Stimulated activated CD4-positive, alpha-beta T cell treated with anti-CD3 and anti-CD28 coated beads, Interleukin-1b, Interleukin-23, amount 100 ng/mL, for 24 hours (primary cell): Measurements from ENCODE around the gene TCEA2.

ENCODE experiments used
- DNase-seq, 4 experiments: peaks; one replicate each; pipeline ENCODE4 v3.0.0-alpha.2; 2020; ENCODE audit warnings: low read depth in 4 of 4, low spot score in 1 of 4

The TCEA2 gene

GRCh38 chr20:64064145-64064698, 1.2 kb downstream of the TCEA2 start:
- no peak for DNase-seq

- DNase-seq = no peak
Observed at GRCh38 chr20:64065062-64065973, 2.3 kb downstream of the TCEA2 start.

- no peak for DNase-seq
Observed at GRCh38 chr20:64065974-64066343, 3.0 kb downstream of the TCEA2 start.

GRCh38 chr20:64067005-64067632, 4.1 kb downstream of the TCEA2 start:
- no peak for DNase-seq

GRCh38 chr20:64067733-64068307, 4.8 kb downstream of the TCEA2 start:
- no peak for DNase-seq

GRCh38 chr20:64068386-64069208, 5.6 kb downstream of the TCEA2 start:
- no peak for DNase-seq

GRCh38 chr20:64069209-64069613, 6.2 kb downstream of the TCEA2 start:
- DNase-seq = no peak

- DNase-seq = no peak
Observed at GRCh38 chr20:64069614-64070243, 6.7 kb downstream of the TCEA2 start.

GRCh38 chr20:64070244-64070993, 7.4 kb downstream of the TCEA2 start:
- no peak for DNase-seq

GRCh38 chr20:64071341-64072332, 8.6 kb downstream of the TCEA2 start:
- no peak for DNase-seq

GRCh38 chr20:64072498-64073063, 9.6 kb downstream of the TCEA2 start:
- no peak for DNase-seq

- no peak for DNase-seq
Observed at GRCh38 chr20:64073476-64074183, 10.6 kb downstream of the TCEA2 start.

- DNase-seq = no peak
Observed at GRCh38 chr20:64074184-64074789, 11.3 kb downstream of the TCEA2 start.

- no peak for DNase-seq
Observed at GRCh38 chr20:64074963-64075362, 12.0 kb downstream of the TCEA2 start.

GRCh38 chr20:64075556-64075955, 12.6 kb downstream of the TCEA2 start:
- DNase-seq = no peak

GRCh38 chr20:64076061-64076997, 13.3 kb downstream of the TCEA2 start:
- no peak for DNase-seq
